ENCODE results near the gene OPCML.

GRCh38 chr11:132987936-132988335 lies 544.4 kb downstream of the OPCML start:
- TF ChIP-seq, protein P1, sequence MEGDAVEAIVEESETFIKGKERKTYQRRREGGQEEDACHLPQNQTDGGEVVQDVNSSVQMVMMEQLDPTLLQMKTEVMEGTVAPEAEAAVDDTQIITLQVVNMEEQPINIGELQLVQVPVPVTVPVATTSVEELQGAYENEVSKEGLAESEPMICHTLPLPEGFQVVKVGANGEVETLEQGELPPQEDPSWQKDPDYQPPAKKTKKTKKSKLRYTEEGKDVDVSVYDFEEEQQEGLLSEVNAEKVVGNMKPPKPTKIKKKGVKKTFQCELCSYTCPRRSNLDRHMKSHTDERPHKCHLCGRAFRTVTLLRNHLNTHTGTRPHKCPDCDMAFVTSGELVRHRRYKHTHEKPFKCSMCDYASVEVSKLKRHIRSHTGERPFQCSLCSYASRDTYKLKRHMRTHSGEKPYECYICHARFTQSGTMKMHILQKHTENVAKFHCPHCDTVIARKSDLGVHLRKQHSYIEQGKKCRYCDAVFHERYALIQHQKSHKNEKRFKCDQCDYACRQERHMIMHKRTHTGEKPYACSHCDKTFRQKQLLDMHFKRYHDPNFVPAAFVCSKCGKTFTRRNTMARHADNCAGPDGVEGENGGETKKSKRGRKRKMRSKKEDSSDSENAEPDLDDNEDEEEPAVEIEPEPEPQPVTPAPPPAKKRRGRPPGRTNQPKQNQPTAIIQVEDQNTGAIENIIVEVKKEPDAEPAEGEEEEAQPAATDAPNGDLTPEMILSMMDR (IDR thresholded peaks at IDR 0.05), result no peak
- no peak for TF ChIP-seq POLR2A (IDR thresholded peaks at IDR 0.05)
